ENCODE results near the gene HEPN1. TPM values are rescaled to one million over a fixed set of nuclear protein-coding genes. Genes with fewer than 3 reads are reported as not detected.
"Not testable (repeated sequence)": the region's sequence is repeated elsewhere in the genome, so short reads cannot be mapped to it uniquely, and the experiment has no call there.

The HEPN1 gene
- total RNA-seq, 1 donor from 2014 or later: not detected

GRCh38 chr11:124968197-124968596 is 49.1 kb downstream of the HEPN1 start:
- intact Hi-C loops (cut with DNase I); DNase-seq (ENCODE audit: low spot score): not testable (repeated sequence)

Other genes starting within 250 kb of the HEPN1 start
- gene SIAE, start 245.5 kb upstream of the HEPN1 start, total RNA-seq: 42.5 TPM
- 1.8 TPM for gene SPA17, start 245.3 kb upstream of the HEPN1 start, total RNA-seq
- gene NRGN, start 179.3 kb upstream of the HEPN1 start, total RNA-seq: 6.4 TPM
- 1.2 TPM for gene VSIG2, start 167.0 kb upstream of the HEPN1 start, total RNA-seq
- 50.2 TPM for gene ESAM, start 157.0 kb upstream of the HEPN1 start, total RNA-seq
- 5.3 TPM for gene MSANTD2, start 118.8 kb upstream of the HEPN1 start, total RNA-seq
- gene ROBO3, start 53.8 kb upstream of the HEPN1 start, total RNA-seq: 5.1 TPM
- 15.9 TPM for gene ROBO4, start 21.4 kb upstream of the HEPN1 start, total RNA-seq
- gene HEPACAM, start 16.8 kb downstream of the HEPN1 start, total RNA-seq: 0.11 TPM
- 0.24 TPM for gene CCDC15, start 35.0 kb downstream of the HEPN1 start, total RNA-seq
- 1.2 TPM for gene SLC37A2, start 144.1 kb downstream of the HEPN1 start, total RNA-seq
- gene TMEM218, start 192.4 kb downstream of the HEPN1 start, total RNA-seq: 8.7 TPM
- gene PKNOX2, start 245.5 kb downstream of the HEPN1 start, total RNA-seq: 7.1 TPM